ENCODE results near the gene NOC2L.
"Not testable (repeated sequence)": the region's sequence is repeated elsewhere in the genome, so short reads cannot be mapped to it uniquely, and the experiment has no call there.

Gene NOC2L

DNA sequence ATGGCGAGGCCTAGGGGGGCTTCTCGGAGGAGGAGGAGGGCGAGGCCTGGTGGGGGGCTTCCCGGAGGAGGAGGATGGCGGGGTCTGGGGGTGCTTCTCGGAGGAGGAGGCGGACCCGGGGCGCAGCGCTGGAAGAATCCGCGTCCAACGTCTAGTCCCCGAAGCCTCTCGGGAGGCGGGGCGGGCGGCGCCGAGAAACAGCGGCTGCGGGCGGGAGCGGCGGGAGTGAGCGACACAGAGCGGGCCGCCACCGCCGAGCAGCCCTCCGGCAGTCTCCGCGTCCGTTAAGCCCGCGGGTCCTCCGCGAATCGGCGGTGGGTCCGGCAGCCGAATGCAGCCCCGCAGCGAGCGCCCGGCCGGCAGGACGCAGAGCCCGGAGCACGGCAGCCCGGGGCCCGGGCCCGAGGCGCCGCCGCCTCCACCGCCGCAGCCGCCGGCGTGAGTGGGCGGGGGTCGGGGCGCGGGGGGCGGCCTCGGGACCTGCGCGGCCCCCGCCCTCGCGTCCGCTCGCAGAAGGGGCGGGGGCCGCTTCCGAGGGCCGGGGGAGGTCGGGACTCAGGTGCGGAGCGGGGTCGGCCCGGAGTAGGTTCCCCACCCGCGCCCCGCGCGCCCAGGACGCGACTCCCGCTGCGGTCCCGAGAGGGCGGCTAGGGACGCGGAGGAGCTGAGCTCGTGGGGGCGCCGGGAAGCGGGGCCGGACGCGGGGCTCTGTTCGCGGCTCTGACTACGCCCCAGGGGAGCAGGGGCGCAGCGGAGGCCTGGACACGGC lies 1.5 kb upstream of the NOC2L start, which contains the start of gene KLHL17:
Gene KLHL17 (plus strand): TSS at position 222 of the 769 bp plus-strand sequence. CDS start 110 bp downstream, at position 332.
- no peak for FAIRE-seq

DNA sequence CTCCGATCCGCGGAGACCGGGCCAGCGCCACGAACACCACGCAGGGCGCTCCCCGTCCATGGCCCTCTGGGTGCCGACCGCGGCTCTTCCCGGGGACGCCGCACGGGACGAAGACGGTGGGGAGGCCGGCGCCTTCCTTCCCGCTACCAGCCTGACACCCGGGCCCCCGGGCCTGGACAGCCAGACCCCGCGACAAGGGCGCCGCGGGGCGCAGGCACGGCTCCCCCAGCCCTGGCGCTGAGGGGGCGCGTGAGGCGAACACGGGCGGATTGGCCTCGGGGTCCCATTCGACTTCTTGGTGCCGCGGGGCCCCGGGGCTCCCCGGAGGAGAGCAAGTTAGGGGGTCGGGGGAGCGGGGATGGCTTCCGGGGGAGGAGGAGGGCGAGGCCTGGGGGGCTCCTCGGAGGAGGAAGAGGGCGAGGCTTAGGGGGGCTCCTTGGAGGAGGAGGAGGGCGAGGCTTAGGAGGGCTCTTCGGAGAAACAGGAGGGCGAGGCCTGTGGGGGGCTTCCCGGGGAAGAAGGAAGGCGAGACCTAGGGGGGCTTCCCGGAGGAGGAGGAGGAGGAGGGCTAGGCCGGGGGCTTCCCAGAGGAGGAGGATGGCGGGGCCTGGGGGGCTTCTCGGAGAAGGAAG lies 791 bp upstream of the NOC2L start:
- FAIRE-seq: no peak

DNA sequence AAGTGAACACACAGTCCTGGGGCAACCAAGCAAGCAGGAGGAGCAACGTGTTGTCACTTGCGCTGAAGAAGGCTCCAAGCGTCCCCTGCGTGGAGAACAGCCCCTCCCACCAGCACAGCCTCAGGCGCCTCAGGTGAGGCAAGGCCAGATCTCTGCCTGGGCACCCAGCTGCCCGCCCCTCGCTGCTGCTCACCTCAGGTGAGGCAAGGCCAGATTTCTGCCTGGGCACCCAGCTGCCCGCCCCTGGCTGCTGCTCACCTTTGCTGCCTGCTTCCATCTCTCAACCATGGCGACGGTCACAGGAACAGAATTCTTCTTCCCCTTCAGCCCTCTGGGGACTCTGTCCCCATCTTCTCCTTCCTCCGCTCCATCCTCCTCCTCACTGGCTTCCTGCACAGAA lies 2.4 kb downstream of the NOC2L start:
- FAIRE-seq: no peak

DNA sequence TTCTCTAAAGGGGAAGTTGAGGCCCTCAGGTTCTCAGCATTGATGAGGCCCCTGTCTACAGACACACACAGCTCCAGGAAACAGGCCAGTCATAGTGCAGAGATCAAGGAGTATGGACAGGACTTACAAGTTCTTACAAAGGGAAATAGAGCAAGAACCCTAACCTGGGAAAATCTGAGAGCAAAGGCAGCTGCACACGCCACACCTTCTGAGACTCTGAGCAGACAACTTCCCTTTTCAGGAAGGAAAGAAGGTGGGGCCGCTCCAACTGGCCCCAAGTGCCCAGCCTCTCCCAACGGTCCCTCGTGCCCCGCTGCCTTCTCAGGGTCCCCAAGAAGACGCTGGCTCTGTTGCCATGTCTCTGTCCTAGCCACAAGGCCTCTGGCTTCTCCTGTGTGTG lies 3.6 kb downstream of the NOC2L start:
- FAIRE-seq: no peak

DNA sequence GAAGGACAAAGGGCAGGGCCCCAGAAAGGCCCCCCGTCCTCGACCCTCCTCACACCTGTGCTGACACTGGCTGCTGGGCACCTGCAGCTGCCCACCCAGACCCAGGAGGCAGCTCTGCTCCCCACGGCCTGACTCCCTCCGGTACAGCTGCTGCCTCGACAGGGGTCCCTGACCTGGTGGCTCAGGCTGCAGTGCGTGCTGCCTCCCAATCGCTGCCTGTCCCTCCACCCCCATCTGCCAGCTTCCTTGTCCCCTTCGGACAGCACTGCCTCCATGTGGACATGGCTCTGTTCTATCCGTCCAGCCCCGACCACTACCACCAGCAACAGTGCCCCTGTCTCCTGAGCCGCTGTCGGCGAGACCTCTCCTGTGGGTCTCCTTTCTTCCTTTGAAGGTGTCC lies 4.1 kb downstream of the NOC2L start:
- no peak for FAIRE-seq

DNA sequence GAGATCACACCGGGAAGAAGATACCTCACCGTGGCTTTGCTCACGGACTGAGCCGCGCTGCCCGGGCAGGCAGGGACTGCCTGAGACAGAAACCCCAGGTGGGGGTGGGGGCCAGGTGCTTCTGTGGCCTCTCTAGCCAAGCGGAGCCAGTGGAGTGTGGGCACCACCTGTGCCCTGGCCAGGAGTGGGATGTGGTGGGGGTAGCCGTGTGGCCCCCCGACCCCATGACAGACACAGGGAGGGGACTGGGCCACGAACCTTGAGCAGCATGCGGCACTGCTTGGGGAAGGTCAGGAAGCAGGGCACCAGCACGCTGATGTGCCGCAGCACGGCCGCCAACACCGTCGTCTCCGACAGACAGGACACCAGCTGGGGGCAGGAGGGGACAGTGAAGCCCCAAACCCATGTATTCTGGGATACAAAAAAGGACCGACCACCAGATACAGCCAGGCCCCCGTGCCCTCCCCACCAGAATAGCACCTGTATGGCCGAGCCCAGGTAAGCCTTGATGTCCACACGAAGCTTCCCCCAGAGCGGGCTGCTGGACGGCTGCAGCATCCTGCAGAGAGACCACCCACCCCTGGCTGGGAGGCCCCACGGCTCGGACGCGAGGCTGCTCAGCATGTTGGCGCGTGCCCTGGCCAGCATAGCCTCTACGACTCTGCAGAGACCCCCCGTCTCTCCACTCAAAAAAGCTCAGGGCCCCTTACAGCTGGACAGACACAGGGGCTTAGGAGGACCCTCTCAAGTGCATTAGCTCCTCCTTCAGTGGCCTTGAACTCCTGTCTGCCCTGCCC lies 5.3 kb downstream of the NOC2L start:
- no peak for FAIRE-seq

DNA sequence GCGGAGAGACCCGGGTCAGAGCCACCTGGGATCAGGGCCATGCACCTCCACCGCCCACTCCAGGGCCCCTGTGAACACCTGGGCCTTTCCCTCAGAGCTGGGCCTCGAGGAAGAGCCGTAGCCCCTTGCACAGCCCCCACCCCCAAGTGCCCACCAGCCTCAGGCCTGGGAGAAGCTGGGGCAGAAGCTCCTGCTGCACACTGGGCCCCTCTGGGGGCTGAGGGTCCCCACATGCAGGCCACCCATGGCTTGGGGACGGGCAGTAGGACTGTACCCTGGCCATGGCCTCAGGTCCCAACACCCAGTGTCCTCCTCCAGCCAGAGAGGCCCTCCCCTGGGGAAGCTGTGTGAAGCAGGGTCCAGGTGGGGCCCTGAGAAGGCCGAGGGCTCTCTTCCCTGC lies 6.5 kb downstream of the NOC2L start:
- FAIRE-seq: no peak

DNA sequence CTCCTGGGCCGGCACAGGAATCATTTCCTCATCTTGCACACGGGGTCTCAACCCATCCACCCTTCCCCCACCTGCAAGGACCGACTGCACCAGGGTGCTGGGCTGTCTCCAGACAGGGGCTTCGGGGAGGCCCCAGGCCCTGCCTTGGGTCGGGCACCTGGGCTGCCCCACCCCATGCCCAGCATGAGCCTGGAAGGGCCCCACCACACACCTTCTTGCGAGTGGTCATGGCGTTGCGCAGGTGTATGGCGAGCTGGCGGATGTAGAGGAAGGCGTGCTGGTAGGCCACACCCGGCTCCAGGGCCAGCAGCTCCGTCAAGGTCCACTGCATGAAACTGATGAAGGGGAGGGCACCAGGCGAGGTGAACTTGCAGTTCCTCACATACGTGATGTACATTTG lies 6.9 kb downstream of the NOC2L start:
- FAIRE-seq: no peak

DNA sequence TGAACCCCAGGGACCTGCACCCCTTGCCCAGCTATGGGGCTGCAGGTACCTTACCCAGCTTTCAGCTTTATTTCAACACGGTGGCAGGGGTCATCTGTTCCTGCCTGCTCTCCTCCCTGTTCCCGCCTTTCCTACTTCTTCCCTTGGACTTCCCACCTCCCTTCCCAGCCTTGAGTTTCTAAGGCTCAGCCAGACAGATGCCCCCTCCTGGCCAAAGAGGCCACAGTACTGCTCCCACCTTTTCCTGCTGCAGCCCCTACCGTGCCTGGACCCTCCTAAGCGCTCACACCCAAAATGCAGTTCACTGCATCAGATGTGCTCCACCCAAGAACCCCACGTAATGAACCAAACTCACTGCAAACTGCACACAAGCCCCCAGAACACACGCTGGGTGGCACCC lies 7.7 kb downstream of the NOC2L start:
- FAIRE-seq: peak; percentile 19

DNA sequence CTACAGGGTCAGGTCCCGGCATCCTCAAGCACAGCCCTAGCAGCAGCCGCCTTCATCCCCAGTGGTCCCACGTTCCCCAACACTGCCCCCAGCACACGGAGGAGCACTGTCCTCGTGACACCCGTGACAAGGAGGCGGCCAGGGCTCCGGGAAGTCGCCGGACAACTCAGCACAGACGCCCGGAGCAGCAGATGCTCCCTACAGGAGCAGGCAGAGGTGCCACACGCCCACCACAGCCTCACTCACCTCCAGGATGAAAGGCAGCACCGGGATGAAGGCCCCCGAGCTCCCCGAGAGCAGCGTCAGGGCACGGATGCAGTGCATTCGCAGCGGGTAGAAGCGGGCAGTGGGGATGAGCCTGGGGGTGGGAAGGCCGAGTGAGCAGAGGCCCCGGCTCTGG lies 8.2 kb downstream of the NOC2L start:
- FAIRE-seq: no peak

DNA sequence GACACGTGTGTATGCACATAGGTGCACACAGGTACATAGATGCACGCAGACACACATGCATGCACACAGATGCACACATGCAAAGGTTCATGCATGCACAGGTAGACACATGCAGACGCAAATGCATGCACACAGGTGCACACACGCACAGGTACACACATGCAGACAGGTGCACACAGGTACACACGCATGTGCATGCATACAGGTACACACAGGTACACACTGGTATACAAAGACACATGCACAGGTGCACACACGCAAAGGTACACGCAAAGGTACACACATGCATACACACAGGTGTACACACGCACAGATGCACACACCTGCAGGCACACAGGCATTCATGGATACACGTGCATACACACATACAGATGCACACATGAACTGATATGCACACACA lies 8.8 kb downstream of the NOC2L start:
- FAIRE-seq: no peak

DNA sequence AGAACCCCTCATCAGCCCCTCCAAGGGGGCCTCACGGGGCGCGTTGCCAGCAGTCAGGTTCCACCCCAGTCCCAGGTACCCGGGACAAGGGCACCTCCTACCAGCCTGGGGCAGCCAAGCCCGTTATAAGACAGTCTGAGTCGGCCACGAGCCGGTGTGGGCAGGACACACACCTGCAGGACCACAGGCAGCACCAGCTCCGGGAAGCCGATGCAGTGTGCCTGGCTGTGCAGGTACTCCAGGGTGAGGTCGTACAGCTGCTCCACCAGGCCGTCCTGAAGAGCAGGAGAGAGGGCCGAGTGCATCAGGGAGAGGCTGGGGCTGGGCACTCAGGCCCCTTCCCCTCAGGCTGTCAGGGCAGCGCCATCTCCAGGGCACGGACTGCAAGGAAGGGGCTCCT lies 11.1 kb downstream of the NOC2L start:
- FAIRE-seq: no peak

DNA sequence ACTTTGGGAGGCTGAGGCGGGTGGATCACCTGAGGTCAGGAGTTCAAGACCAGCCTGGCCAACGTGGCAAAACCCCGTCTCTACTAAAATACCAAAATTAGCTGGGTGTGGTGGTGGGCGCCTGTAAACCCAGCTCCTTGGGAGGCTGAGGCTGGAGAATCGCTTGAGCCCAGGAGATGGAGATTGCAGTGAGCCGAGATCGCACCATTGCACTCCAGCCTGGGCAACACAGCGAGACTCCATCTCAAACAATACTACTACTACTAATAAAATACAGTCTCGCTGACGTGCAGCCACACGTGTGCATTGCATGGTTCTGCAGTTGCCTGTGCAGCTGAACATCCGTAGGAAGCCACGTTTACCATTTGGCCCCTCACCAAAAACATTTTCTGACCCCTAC lies 12.2 kb downstream of the NOC2L start:
- FAIRE-seq: not testable (repeated sequence)

DNA sequence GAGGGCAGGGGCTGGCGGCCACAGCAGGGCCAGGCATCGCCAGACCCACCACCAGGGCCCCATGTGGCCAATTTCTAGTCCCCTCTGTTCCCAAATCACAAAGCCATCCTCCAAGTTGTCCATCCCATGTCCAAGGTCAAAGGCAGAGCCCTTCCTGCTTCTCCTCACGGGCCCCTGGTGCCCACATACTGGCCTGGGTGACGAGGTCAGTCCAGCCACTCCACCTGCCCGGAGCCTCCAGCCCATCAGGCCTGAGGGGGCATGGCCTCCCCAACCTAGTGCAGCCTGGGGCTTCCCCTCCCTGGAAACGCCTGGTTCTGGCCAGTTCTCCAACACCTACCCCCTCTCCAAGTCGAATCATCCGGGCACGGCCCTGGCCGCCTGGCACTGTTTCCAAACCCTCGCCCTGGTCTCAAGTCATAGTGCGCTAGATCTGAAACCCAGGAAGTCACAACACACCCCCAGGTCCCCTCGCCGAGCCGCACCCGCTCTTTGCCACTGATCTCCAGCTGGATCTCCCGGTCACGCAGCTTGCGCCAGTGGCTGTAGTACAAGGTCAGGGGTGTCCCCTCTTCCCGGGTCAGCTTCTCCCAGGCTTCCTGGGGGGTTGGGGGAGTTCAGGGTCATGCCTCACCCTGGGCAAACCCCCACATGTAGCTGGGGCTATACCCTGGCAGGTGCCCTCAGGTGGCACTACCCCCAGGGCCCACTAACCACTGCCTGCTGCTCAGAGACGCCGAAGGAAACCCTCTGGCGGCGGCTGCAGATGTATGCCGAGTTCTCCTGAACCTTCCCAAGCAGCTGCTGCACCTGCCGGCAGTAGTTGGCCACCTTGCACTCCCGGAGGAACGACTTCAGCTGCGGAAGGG lies 13.1 kb downstream of the NOC2L start:
- no peak for FAIRE-seq

DNA sequence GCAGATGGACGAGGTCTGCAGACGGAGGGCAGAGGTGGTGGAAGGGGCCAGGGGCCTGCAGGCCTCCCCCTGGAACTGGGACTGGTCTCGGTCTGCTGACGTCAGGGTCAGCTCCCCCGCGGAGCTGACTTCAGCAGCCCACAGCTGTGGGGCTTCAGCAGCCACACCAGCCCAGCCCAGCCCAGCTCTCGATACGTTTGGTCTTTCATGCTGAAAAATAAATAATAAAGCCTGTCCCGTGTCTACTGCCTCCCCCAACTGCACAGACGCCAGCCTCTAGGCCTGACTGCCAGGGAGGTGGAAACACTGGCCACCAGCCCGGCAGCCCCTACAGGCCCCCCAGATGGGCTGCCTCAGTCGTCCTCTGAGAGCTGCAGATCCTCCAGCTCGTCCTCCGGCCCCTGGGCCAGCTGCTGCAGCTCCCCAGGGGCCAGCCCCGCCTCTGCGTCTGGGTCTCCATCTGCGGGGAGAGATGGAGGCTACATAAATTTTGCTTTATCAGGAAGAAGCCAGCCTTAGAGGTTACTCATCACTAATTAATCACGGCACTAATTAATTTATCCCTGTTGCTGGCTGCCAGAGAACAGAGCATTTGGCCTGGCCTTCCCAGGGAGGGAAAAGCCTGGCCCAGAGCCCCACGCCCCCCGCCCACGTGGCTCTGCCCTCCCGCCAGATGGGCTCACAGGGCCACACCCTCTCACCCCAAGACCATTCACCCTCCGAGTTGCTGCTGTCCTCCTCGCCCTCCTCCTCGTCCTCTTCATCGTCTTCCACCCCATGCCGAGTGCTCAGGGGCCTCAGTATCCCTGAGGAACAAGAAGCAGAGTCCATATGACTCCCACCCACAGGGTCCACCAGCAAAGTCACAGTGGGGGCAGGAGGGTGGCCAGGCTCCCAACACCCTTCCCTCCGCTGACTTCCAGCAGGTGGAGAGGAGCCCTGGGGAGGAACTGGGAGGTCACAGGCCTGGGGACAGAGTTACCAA lies 14.4 kb downstream of the NOC2L start:
- no peak for FAIRE-seq

DNA sequence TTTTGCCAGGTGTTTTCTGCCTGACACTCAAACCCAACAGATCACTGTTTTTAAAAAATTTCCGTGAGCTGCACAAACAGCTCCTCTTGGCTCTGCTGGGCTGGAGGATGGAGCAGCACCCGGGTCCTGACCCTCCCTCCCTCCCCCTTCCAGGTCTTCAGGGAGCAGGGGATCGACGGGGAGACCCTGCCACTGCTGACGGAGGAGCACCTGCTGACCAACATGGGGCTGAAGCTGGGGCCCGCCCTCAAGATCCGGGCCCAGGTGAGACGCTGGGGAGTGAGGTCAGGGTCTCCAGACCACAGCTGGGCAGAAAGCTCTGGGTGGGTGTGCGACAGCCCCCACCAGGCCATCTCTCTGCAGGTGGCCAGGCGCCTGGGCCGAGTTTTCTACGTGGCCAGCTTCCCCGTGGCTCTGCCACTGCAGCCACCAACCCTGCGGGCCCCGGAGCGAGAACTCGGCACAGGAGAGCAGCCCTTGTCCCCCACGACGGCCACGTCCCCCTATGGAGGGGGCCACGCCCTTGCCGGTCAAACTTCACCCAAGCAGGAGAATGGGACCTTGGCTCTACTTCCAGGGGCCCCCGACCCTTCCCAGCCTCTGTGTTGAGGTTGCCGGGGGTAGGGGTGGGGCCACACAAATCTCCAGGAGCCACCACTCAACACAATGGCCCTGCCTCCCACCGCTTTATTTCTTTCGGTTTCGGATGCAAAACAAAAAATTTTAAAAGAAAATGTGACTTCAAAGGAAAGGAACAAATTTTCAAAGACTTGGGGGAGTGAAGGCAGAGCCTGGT lies 15.3 kb downstream of the NOC2L start:
- peak; percentile 60 for FAIRE-seq

DNA sequence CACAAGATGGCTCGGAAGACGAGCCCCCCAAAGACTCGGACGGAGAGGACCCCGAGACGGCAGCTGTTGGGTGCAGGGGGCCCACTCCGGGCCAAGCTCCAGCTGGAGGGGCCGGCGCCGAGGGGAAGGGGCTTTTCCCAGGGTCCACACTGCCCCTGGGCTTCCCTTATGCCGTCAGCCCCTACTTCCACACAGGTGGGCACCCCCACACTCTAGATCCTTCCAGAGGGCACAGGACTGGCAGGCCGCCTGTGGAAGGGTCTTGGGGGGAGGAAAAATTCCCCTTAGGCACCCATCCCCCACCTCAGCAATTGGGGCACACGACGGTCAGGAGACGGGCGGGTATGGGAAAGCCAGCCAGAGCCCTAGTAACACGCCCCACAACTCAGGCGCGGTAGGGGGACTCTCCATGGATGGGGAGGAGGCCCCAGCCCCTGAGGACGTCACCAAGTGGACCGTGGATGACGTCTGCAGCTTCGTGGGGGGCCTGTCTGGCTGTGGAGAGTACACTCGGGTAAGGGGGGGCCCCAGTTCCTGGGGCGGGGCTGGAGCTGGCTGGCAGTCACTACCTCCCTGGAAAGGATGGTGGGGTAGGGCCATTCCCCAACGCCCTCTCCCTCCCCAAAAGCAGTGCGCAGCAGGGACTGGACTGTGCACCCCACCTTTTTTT lies 16.1 kb downstream of the NOC2L start:
- no peak for FAIRE-seq

DNA sequence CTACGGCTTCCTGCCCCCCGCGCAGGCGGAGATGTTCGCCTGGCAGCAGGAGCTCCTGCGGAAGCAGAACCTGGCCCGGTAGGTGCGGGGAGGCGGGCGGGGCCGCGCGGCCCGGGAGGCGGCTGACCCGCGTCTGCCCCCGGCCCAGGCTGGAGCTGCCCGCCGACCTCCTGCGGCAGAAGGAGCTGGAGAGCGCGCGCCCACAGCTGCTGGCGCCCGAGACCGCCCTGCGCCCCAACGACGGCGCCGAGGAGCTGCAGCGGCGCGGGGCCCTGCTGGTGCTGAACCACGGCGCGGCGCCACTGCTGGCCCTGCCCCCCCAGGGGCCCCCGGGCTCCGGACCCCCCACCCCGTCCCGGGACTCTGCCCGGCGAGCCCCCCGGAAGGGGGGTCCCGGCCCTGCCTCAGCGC lies 16.6 kb downstream of the NOC2L start:
- no peak for FAIRE-seq

DNA sequence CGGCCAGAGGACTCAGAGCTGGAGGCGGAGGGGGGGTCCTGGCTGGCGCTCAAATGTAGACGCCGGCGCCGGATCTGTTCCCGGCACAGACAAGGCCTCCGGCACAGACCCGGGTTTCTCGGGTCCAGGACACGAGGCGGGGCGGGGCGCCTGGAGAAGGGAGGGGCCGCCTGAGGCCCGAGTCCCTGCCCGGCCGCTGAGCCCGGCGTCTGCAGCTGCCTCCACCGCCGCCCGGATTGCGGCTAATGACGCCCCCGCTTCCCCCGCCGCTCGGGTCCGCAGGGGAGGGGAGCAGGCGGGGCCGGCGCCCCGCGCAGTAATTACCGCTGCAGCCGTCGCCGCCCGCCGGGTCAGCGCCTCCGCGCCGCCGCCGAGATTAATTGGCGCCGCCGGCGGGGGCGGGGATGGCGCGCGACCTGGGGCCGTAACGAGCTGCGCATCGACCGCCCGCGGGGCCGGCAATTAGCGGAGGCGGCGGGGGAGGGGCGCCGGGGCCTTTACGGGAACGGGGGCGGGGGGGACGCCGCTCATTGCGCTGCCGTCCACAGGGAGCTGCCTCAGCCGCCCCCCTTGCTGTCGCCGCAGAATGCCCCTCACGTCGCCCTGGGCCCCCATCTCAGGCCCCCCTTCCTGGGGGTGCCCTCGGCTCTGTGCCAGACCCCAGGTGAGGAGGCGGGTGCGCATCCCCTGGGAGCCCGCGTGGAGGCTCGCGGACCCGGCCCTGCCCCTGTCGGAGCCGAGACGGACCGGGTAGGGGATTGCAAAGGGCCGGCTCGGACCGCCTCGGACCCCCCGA lies 17.3 kb downstream of the NOC2L start:
- no peak for FAIRE-seq
